Endothelial cell of umbilical vein (primary cell): ENCODE results near the gene SCAMP2. TPM values are rescaled to one million over a fixed set of nuclear protein-coding genes. Genes with fewer than 3 reads are reported as not detected.
A peak's percentile ranks its signal among the peaks of the same experiment; 100 is the strongest.
"Not testable (repeated sequence)": the region's sequence is repeated elsewhere in the genome, so short reads cannot be mapped to it uniquely, and the experiment has no call there.

Experiments used
- BruUV-seq: library from RNA; stranded (reverse); fragments of 400-500 nt; replicated peaks from 2 replicates; lab custom pipeline; 2021; lab: Mats Ljungman, UMichigan
- CTCF ChIA-PET: fragments of 300-600, 350-600 bp; sonication (Branson Sonifier 250); formaldehyde crosslinking; loops from one replicate; lab custom pipeline; 2021; ENCODE audit warnings: antibody characterized with exemption, inconsistent platforms; lab: Charles Lee
- POLR2A ChIA-PET: fragments of 300-600, 350-600 bp; sonication (Branson Sonifier 250); formaldehyde crosslinking; loops from one replicate; lab custom pipeline; 2021; ENCODE audit warnings: antibody characterized with exemption, inconsistent platforms; lab: Charles Lee
- DNase-seq: peaks from one replicate; pipeline ENCODE4 v3.0.0-alpha.2; 2011; ENCODE audit warnings: low read depth, low spot score
- FAIRE-seq: peaks from 2 replicates; lab custom pipeline; 2011; peaks lifted over from hg19 to GRCh38; lab: Jason Lieb, UNC
- H2AFZ ChIP-seq: 2 replicates; pipeline ENCODE4 v1.6.0; 2012; ENCODE audit warnings: low read depth, low read length, control low read depth, inconsistent platforms
- H3K27ac ChIP-seq: 2 replicates; pipeline ENCODE4 v1.5.1; 2011; ENCODE audit warnings: low read depth, mild to moderate bottlenecking, control low read depth, low read length, moderate library complexity; ENCODE audit not compliant: insufficient read depth
- H3K27me3 ChIP-seq, 2 experiments: 2 replicates each; pipeline versions ENCODE4 v1.6.0 to v1.6.1; 2011; ENCODE audit warnings: low read length in 2 of 2, mixed read lengths in 1 of 2; ENCODE audit not compliant: control insufficient read depth in 2 of 2, insufficient read depth in 2 of 2
- H3K36me3 ChIP-seq, 2 experiments: 2 replicates in 1 of 2; 3 replicates in 1 of 2; pipeline ENCODE4 v1.5.1; 2011; ENCODE audit warnings: low read length in 2 of 2, mild to moderate bottlenecking in 1 of 2, moderate library complexity in 1 of 2; ENCODE audit not compliant: control insufficient read depth in 2 of 2, insufficient read depth in 2 of 2; ENCODE audit errors: extremely low read depth in 1 of 2
- H3K4me1 ChIP-seq: 3 replicates; pipeline ENCODE4 v1.5.1; 2011; ENCODE audit warnings: mild to moderate bottlenecking, low read length; ENCODE audit not compliant: control insufficient read depth, insufficient read depth; ENCODE audit errors: extremely low read depth
- H3K4me2 ChIP-seq: 2 replicates; pipeline ENCODE4 v1.6.1; 2011; ENCODE audit warnings: low read length, control low read depth, mixed read lengths; ENCODE audit not compliant: insufficient read depth
- H3K4me3 ChIP-seq, 3 experiments: fragments of 200-600 bp in 1 of 3; sonication (generic), shearing (Covaris generic) in 1 of 3; replicated peaks in 1 of 3; 2 replicates each; pipeline ENCODE4 v1.5.1; 2011 to 2016; ENCODE audit warnings: control low read depth in 3 of 3, low read length in 3 of 3, mild to moderate bottlenecking in 2 of 3, inconsistent platforms in 1 of 3, low read depth in 1 of 3, moderate library complexity in 1 of 3; ENCODE audit not compliant: insufficient read depth in 1 of 3
- H3K79me2 ChIP-seq: 2 replicates; pipeline ENCODE4 v1.6.0; 2012; ENCODE audit warnings: low read length, inconsistent platforms; ENCODE audit not compliant: control insufficient read depth, insufficient read depth
- H3K9ac ChIP-seq: replicated peaks from 2 replicates; pipeline ENCODE3; 2011; ENCODE audit warnings: low read length, control low read depth; ENCODE audit not compliant: insufficient read depth; ENCODE audit errors: extremely low read depth
- H3K9me1 ChIP-seq: replicated peaks from 3 replicates; pipeline ENCODE4 v1.6.0; 2011; ENCODE audit warnings: mild to moderate bottlenecking, low read length; ENCODE audit not compliant: control insufficient read depth, insufficient read depth; ENCODE audit errors: extremely low read depth
- H3K9me3 ChIP-seq: replicated peaks from 2 replicates; pipeline ENCODE4 v1.5.1; 2012; ENCODE audit warnings: low read length, inconsistent platforms; ENCODE audit not compliant: control insufficient read depth, insufficient read depth
- H4K20me1 ChIP-seq: replicated peaks from 2 replicates; pipeline ENCODE3; 2011; ENCODE audit warnings: mild to moderate bottlenecking, low read length; ENCODE audit not compliant: control insufficient read depth, insufficient read depth; ENCODE audit errors: extremely low read depth
- FOS ChIP-seq: IDR thresholded peaks from 2 replicates; pipeline ENCODE4 v1.6.1; 2011; ENCODE audit warnings: mild to moderate bottlenecking, low read length, moderate library complexity, borderline replicate concordance; ENCODE audit not compliant: insufficient read depth
- MYC ChIP-seq: IDR thresholded peaks from one replicate; pipeline ENCODE4 v1.6.1; 2011; ENCODE audit warnings: mild to moderate bottlenecking, low read depth, low read length
- dilution Hi-C: fragments of 300-500 bp; cut with MboI; formaldehyde crosslinking; loops from one replicate; pipeline ENCODE4 v1.15.0; 2019; ENCODE audit warnings: low sequenced_read_pairs; ENCODE audit not compliant: extremely low pct_ligation_motif_present
- intact Hi-C: fragments of 100-400 bp; cut with micrococcal nuclease; formaldehyde crosslinking; loops from one replicate; pipeline ENCODE4 v1.10.0; 2022
- polyA plus RNA-seq, 4 experiments: library from polyadenylated mRNA; depleted of rRNA in 3 of 4; stranded (reverse) in 3 of 4; unstranded in 1 of 4; fragments of >200 nt; gene quantifications; 2 replicates each; pipeline versions ENCODE4 v1.2.1 to v1.2.3, GENCODE V29; 2011 to 2012; ENCODE audit warnings: missing spikeins in 1 of 4
- total RNA-seq: library from RNA; stranded (reverse); gene quantifications from 2 replicates; pipeline ENCODE4 v1.2.3, GENCODE V29; 2021

Gene SCAMP2
- total and polyA plus RNA-seq, 2 donors (not counting 3 experiments of a cell fraction or from before 2014, with no cell fraction given), result 67.3 to 256 TPM

DNA sequence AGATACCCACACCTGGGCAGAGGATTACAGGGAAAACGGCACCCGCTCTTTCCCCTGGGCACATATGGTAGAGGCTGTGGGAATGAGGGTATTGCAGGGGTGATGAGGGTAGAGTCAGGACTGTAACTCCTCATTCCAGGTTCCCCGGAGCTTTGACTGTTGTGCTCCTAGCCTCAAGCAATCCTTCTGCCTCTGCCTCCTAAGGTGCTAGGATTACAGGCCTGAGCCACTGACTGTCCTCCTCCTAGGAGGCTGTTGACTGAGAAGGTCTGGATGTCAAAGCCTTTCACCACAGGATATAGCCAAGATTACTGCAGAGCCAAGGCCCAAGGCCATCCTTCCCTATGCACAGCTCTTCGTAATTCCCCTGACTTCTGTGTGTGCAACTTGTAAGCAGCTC lies 15.6 kb upstream of the SCAMP2 start:
- DNase-seq (no peak), FAIRE-seq (no peak)
- peak overlapping the region; percentile 70 for H2AFZ ChIP-seq
- no peak overlapping the region for H3K4me3 ChIP-seq
- peaks cover 6% of the 10 kb centered on the region for H3K79me2 ChIP-seq
- POLR2A ChIA-PET, result interaction anchor here (1.4 kb wide), 1 partner anchor 18 kb away, joined by 3 read pairs; the partner anchor contains the start of gene FAM219B
- H3K4me1 ChIP-seq, result peaks cover 12% of the 10 kb centered on the region
- H3K27me3 ChIP-seq, result no peaks in the 10 kb centered on the region
- no peak overlapping the region for H3K4me2 ChIP-seq
- CTCF ChIA-PET, result interaction anchor here (3.1 kb wide), 1 partner anchor 13 kb away, joined by 28 read pairs; no protein-coding TSS in a partner anchor
- no TSS peak for BruUV-seq
- dilution Hi-C loops, result no loop called here
- no peak overlapping the region for H3K9ac ChIP-seq
- intact Hi-C loops, result loop anchor here (1.0 kb wide), 1 partner anchor 18 kb away; the partner anchor contains the start of gene FAM219B
- no peaks in the 10 kb centered on the region for H4K20me1 ChIP-seq
- H3K9me3 ChIP-seq, result no peaks in the 10 kb centered on the region
- peaks cover 0 to 6% of the 10 kb centered on the region in 2 experiments for H3K36me3 ChIP-seq
- TF ChIP-seq FOS (no peak), MYC (no peak)
- no peaks in the 10 kb centered on the region for H3K9me1 ChIP-seq
- no peak overlapping the region for H3K27ac ChIP-seq

DNA sequence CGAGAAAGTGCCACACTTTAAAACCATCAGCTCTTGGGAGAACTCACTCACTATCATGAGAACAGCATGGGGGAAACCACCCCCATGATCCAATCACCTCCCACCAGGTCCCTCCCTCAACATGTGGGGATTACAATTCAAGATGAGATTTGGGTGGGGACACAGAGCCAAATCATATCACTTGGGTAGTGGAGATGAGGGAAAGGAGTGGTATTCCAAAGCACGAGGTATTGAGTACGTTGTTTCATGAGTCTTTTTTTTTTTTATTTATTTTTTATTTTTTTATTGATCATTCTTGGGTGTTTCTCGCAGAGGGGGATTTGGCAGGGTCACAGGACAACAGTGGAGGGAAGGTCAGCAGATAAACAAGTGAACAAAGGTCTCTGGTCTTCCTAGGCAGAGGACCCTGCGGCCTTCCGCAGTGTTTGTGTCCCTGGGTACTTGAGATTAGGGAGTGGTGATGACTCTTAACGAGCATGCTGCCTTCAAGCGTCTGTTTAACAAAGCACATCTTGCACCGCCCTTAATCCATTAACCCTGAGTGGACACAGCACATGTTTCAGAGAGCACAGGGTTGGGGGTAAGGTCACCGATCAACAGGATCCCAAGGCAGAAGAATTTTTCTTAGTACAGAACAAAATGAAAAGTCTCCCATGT lies 14.5 kb upstream of the SCAMP2 start:
- FAIRE-seq, dilution Hi-C loops, H3K9ac ChIP-seq, H3K27me3 ChIP-seq, H3K36me3 ChIP-seq, BruUV-seq, H3K4me3 ChIP-seq, H2AFZ ChIP-seq, H3K79me2 ChIP-seq, H4K20me1 ChIP-seq, H3K4me2 ChIP-seq, intact Hi-C loops, H3K9me3 ChIP-seq, H3K9me1 ChIP-seq, POLR2A ChIA-PET, DNase-seq, H3K27ac ChIP-seq: not testable (repeated sequence)
- CTCF ChIA-PET, result interaction anchor here (1.6 to 3.1 kb wide), 2 partner anchors 14 kb away, joined by 5 to 28 read pairs; no protein-coding TSS in a partner anchor
- peaks cover 12% of the 10 kb centered on the region for H3K4me1 ChIP-seq
